GM21515 (cell line): ENCODE measurements around the gene ERP27.
A peak's percentile ranks its signal among the peaks of the same experiment; 100 is the strongest.

Source experiments
- ATAC-seq: cut with Tn5 transposase; IDR thresholded peaks from one replicate; pipeline ENCODE4 v1.9.1; 2021; ENCODE audit not compliant: unreplicated experiment

The ERP27 gene

GRCh38 chr12:14904854-14905253 is 33.5 kb downstream of the ERP27 start:
- ATAC-seq: no peak

- ATAC-seq: no peak
Observed at GRCh38 chr12:14903386-14904098, 34.8 kb downstream of the ERP27 start.

- ATAC-seq: no peak
Observed at GRCh38 chr12:14902465-14902864, 35.9 kb downstream of the ERP27 start.

- ATAC-seq: no peak
Observed at GRCh38 chr12:14901228-14901562, 37.1 kb downstream of the ERP27 start.

- no peak for ATAC-seq
Observed at GRCh38 chr12:14900521-14901227, 37.7 kb downstream of the ERP27 start.

- no peak for ATAC-seq
Observed at GRCh38 chr12:14896521-14897169, 41.7 kb downstream of the ERP27 start.

GRCh38 chr12:14893506-14894250 is 44.7 kb downstream of the ERP27 start:
- no peak for ATAC-seq

GRCh38 chr12:14892726-14893505 is 45.4 kb downstream of the ERP27 start:
- ATAC-seq: no peak

GRCh38 chr12:14890701-14891100 is 47.6 kb downstream of the ERP27 start:
- ATAC-seq: no peak

- no peak for ATAC-seq
Observed at GRCh38 chr12:14886271-14886670, 52.1 kb downstream of the ERP27 start.

- ATAC-seq: no peak
Observed at GRCh38 chr12:14885718-14886221, 52.6 kb downstream of the ERP27 start, which contains the start of gene MGP. MGP (minus strand) TSS chr12:14885854; CDS start chr12:14885791, 63 bp downstream.

GRCh38 chr12:14884458-14884878 is 53.9 kb downstream of the ERP27 start:
- peak; percentile 93 for ATAC-seq

GRCh38 chr12:14883686-14884085 is 54.7 kb downstream of the ERP27 start:
- no peak for ATAC-seq

GRCh38 chr12:14880890-14881453 is 57.4 kb downstream of the ERP27 start:
- no peak for ATAC-seq

GRCh38 chr12:14879222-14879933 is 59.0 kb downstream of the ERP27 start:
- no peak for ATAC-seq

GRCh38 chr12:14878488-14878887 is 59.8 kb downstream of the ERP27 start:
- no peak for ATAC-seq

- ATAC-seq: no peak
Observed at GRCh38 chr12:14876833-14877232, 61.5 kb downstream of the ERP27 start.

GRCh38 chr12:14874882-14875281 is 63.5 kb downstream of the ERP27 start:
- no peak for ATAC-seq

- no peak for ATAC-seq
Observed at GRCh38 chr12:14873440-14874185, 64.7 kb downstream of the ERP27 start.
